Measurements from ENCODE around the gene YKT6. TPM values are rescaled to one million over a fixed set of nuclear protein-coding genes. Genes with fewer than 3 reads are reported as not detected.

YKT6 gene
- total RNA-seq, 1 donor from 2014 or later, result 51.2 TPM

DNA sequence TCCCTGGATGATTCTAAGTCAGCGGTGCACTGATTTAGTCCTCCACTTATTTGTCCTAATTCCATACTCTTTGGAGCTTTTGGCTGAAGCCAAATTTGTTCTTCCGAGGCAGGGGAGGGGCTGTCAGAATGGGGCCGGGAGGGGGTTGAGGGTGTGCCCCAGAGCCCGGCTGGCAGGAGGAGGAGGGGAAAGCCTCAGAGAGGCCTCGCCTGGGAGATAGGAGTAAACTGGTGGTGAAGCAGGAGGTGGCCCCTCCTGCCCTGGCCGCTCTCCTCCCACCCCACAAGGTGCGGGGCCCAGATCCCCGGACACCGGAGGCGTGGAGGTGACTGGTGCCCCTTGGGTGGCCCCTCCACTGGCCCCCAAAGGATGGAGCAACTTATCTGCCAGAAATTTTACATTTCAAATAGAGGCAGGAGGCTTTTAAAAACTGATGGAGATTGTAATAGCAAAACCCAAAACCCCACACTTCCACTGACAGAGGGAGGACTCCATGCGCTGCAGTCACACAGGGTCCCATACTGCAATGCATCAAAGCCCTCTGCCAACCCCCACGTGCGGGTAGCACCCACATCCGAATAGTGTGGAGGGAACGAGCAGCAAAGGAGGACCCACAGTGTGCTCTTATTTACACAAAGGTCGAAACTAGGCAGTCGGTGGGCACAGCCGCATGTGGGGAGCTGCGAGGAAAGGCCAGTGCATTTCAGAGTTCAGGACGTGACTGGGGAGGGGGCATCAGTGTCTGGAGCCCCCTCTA is 62.7 kb downstream of the YKT6 start:
- DNase-seq (ENCODE audit: low spot score) (no peak), ATAC-seq (no peak)
- intact Hi-C loops (cut with DNase I), result no loop called here

Other genes starting within 250 kb of the YKT6 start
- gene SPDYE1, start 203.1 kb upstream of the YKT6 start, total RNA-seq, result not detected
- gene DBNL, start 156.3 kb upstream of the YKT6 start, total RNA-seq, result 85.1 TPM
- gene PGAM2, start 135.4 kb upstream of the YKT6 start, total RNA-seq, result 0.85 TPM
- gene POLM, start 118.4 kb upstream of the YKT6 start, total RNA-seq, result 25.6 TPM
- 236 TPM for gene AEBP1, start 96.6 kb upstream of the YKT6 start, total RNA-seq
- gene POLD2, start 77.4 kb upstream of the YKT6 start, total RNA-seq, result 67.0 TPM
- gene MYL7, start 59.6 kb upstream of the YKT6 start, total RNA-seq, result not detected
- 1.9 TPM for gene GCK, start 11.5 kb upstream of the YKT6 start, total RNA-seq
- gene CAMK2B, start 124.6 kb downstream of the YKT6 start, total RNA-seq, result 26.9 TPM

Data from sciatic nerve (tissue), 2 donors.